ENCODE data around the gene TMPRSS6. TPM values are rescaled to one million over a fixed set of nuclear protein-coding genes. Genes with fewer than 3 reads are reported as not detected.
A peak's percentile ranks its signal among the peaks of the same experiment; 100 is the strongest.

The TMPRSS6 gene
- polyA plus RNA-seq, 3 donors: not detected

GRCh38 chr22:37141971-37142370, 32.5 kb upstream of the TMPRSS6 start:
- Mint-ChIP-seq H3K27ac (no peak overlapping the region), H3K4me1 (no peaks in the 10 kb centered on the region), H3K27me3 (ENCODE audit: low read depth in 3 of 3) (peaks cover 4 to 16% (median 9%) of the 10 kb centered on the region in 3 donors), H3K9me3 (peaks cover 0 to 1% (median 0%) of the 10 kb centered on the region in 7 donors), H3K36me3 (no peaks in the 10 kb centered on the region), H3K4me3 (no peak overlapping the region)
- intact Hi-C loops (cut with micrococcal nuclease): no loop called here
- no peak overlapping the region for H3K4me3 ChIP-seq (replicated peaks in 1 of 3; ENCODE audit: low read depth in 2 of 3, low read length in 3 of 3)
- no peak for DNase-seq
- no peaks in the 10 kb centered on the region for H3K79me2 ChIP-seq (ENCODE audit: insufficient read depth, low read length)
- no peak overlapping the region for H2AFZ ChIP-seq (ENCODE audit: insufficient read depth, low read depth, low read length, poor library complexity, severe bottlenecking)
- H4K20me1 ChIP-seq (ENCODE audit: insufficient read depth, low read length): no peaks in the 10 kb centered on the region
- no peak for TF ChIP-seq CTCF (IDR thresholded peaks at IDR 0.05)
- H3K36me3 ChIP-seq (replicated peaks in 1 of 2; ENCODE audit: control insufficient read depth in 1 of 2, insufficient read depth in 2 of 2, low read length in 2 of 2): no peaks in the 10 kb centered on the region
- H3K4me1 ChIP-seq (ENCODE audit: control insufficient read depth in 1 of 2, insufficient read depth in 2 of 2, low read length in 2 of 2): no peaks in the 10 kb centered on the region
- H3K4me2 ChIP-seq (replicated peaks; ENCODE audit: extremely low read depth, low read length, poor library complexity, severe bottlenecking): no peak overlapping the region
- H3K9me3 ChIP-seq (replicated peaks in 1 of 2; ENCODE audit: control insufficient read depth in 1 of 2, insufficient read depth in 1 of 2, low read length in 2 of 2): no peaks in the 10 kb centered on the region
- no peak overlapping the region for H3K27ac ChIP-seq (ENCODE audit: low read depth in 1 of 2, low read length in 2 of 2)
- 83% methylated on average over 6 of the region's 6 CpGs for WGBS (ENCODE audit: insufficient coverage)
- no peaks in the 10 kb centered on the region for H3K27me3 ChIP-seq (ENCODE audit: control insufficient read depth in 2 of 2, insufficient read depth in 2 of 2, low read length in 2 of 2)
- no peak overlapping the region for H3K9ac ChIP-seq (ENCODE audit: insufficient read depth, low read length, poor library complexity, severe bottlenecking)

- no peak overlapping the region for H3K4me3 ChIP-seq (replicated peaks in 1 of 3; ENCODE audit: low read depth in 2 of 3, low read length in 3 of 3)
- H3K9ac ChIP-seq (ENCODE audit: insufficient read depth, low read length, poor library complexity, severe bottlenecking): no peak overlapping the region
- intact Hi-C loops (cut with micrococcal nuclease): no loop called here
- WGBS (ENCODE audit: insufficient coverage): 93% methylated on average over 9 of the region's 10 CpGs
- no peaks in the 10 kb centered on the region for H3K27me3 ChIP-seq (ENCODE audit: control insufficient read depth in 2 of 2, insufficient read depth in 2 of 2, low read length in 2 of 2)
- Mint-ChIP-seq H3K4me1 (no peaks in the 10 kb centered on the region), H3K27ac (peak overlapping the region in 1 of 7 donors; percentile 22), H3K9me3 (peaks cover 0 to 1% (median 0%) of the 10 kb centered on the region in 7 donors), H3K27me3 (ENCODE audit: low read depth in 3 of 3) (peaks cover 4 to 16% (median 9%) of the 10 kb centered on the region in 3 donors), H3K4me3 (no peak overlapping the region), H3K36me3 (no peaks in the 10 kb centered on the region)
- H4K20me1 ChIP-seq (ENCODE audit: insufficient read depth, low read length): no peaks in the 10 kb centered on the region
- no peaks in the 10 kb centered on the region for H3K4me1 ChIP-seq (ENCODE audit: control insufficient read depth in 1 of 2, insufficient read depth in 2 of 2, low read length in 2 of 2)
- no peak for TF ChIP-seq CTCF (IDR thresholded peaks at IDR 0.05)
- H3K4me2 ChIP-seq (replicated peaks; ENCODE audit: extremely low read depth, low read length, poor library complexity, severe bottlenecking): no peak overlapping the region
- no peaks in the 10 kb centered on the region for H3K9me3 ChIP-seq (replicated peaks in 1 of 2; ENCODE audit: control insufficient read depth in 1 of 2, insufficient read depth in 1 of 2, low read length in 2 of 2)
- no peaks in the 10 kb centered on the region for H3K79me2 ChIP-seq (ENCODE audit: insufficient read depth, low read length)
- no peak overlapping the region for H3K27ac ChIP-seq (ENCODE audit: low read depth in 1 of 2, low read length in 2 of 2)
- no peaks in the 10 kb centered on the region for H3K36me3 ChIP-seq (replicated peaks in 1 of 2; ENCODE audit: control insufficient read depth in 1 of 2, insufficient read depth in 2 of 2, low read length in 2 of 2)
- no peak overlapping the region for H2AFZ ChIP-seq (ENCODE audit: insufficient read depth, low read depth, low read length, poor library complexity, severe bottlenecking)
- no peak for DNase-seq
Observed at GRCh38 chr22:37141476-37141875, 32.0 kb upstream of the TMPRSS6 start.

All from CD14-positive monocyte (primary cell).